LNCaP clone FGC (cell line): ENCODE data around the gene PROX1.

Source experiments
- DNase-seq: peaks from one replicate; pipeline ENCODE4 v3.0.0-alpha.2; 2011; ENCODE audit warnings: low read depth
- H3K4me3 ChIP-seq: 2 replicates; pipeline ENCODE4 v1.5.1; 2011; ENCODE audit warnings: mild to moderate bottlenecking, low read depth, low read length, control low read depth
- TF ChIP-seq, protein P1 (sequence below): IDR thresholded peaks from 2 replicates; pipeline ENCODE4 v1.5.1; 2012; ENCODE audit warnings: mild to moderate bottlenecking; ENCODE audit not compliant: control insufficient read depth, insufficient read depth; ENCODE audit errors: extremely low read depth

Gene PROX1

DNA sequence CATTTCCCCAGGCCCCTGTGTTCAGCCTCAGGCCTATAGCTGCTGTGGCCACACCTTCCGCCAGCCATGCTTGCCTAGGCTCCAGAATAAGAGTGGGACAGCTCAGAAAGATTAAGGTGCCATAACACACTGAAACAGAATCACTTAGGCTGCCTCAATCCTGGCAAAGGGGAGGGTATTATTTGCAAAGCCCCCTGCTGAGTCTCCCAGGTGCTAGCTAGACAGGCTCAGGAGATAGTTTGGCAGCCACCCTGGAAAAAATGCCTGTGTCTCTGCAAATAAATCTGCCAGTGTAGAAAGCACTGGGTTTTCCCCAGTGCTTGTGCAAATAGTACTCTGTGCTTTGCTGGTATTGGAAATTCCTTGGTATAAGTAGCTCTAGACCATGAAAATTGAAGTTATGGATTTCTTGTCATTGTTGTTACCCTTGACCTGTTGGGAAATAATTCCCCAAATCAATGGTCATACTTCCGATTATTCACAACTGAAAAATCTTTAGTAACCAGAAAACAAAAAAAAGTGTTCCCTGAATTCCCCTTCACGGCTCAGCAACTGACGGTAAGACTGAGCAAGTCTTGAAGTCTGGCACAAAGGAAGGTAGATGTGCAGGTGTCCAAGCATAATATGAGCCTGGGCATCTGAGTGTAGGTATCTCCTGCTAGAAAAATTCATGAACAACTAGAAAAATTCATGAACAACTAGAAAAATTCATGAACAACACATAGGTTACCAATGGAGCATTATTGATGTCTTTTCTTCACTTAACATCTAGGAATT is 56.9 kb downstream of the PROX1 start:
- peak; percentile 11 for DNase-seq
- TF ChIP-seq, protein P1, sequence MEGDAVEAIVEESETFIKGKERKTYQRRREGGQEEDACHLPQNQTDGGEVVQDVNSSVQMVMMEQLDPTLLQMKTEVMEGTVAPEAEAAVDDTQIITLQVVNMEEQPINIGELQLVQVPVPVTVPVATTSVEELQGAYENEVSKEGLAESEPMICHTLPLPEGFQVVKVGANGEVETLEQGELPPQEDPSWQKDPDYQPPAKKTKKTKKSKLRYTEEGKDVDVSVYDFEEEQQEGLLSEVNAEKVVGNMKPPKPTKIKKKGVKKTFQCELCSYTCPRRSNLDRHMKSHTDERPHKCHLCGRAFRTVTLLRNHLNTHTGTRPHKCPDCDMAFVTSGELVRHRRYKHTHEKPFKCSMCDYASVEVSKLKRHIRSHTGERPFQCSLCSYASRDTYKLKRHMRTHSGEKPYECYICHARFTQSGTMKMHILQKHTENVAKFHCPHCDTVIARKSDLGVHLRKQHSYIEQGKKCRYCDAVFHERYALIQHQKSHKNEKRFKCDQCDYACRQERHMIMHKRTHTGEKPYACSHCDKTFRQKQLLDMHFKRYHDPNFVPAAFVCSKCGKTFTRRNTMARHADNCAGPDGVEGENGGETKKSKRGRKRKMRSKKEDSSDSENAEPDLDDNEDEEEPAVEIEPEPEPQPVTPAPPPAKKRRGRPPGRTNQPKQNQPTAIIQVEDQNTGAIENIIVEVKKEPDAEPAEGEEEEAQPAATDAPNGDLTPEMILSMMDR = no peak
- H3K4me3 ChIP-seq = no peak overlapping the region

DNA sequence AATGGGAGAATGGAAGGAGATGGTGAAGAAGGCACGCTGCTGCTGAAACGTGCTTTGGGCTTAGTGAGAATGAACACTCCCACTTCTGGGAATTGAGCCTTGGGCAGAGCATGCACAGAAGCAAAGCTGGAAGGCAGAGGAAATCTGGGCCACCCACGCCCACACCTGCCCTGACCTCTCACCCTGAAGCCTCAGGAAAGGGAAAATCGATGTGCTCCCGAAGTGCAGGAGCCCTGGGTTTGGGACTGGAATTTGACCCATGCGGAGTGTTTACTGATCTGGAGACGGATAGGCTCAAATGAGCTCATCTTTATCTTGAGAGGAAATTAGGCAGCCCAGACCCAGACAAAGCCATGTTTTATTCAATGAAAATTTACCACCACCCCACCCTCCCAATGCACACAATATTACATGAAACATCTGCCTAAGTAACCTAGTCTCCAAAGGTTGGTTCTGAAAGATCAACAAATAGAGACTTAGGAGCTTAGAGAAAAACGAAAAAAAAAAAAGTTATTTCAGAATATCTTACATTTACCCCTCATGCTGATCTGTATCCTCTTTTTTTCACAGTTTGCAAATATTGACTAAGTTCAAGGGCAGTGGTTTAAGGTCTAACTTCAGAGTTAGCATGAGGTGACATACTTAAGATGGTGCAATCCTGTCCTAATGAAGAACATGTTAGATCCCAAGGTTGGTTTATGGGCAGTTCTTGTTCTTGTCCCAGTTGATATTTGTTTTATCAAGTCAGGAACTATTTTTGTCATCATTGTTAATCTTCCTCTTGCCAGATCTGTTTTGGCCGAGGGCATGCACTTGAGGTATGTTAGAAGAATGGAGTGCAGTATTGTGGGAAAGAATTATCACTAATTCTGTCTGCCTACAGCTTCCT is 63.0 kb downstream of the PROX1 start:
- TF ChIP-seq, protein P1 = no peak
- H3K4me3 ChIP-seq = no peak overlapping the region
- no peak for DNase-seq

DNA sequence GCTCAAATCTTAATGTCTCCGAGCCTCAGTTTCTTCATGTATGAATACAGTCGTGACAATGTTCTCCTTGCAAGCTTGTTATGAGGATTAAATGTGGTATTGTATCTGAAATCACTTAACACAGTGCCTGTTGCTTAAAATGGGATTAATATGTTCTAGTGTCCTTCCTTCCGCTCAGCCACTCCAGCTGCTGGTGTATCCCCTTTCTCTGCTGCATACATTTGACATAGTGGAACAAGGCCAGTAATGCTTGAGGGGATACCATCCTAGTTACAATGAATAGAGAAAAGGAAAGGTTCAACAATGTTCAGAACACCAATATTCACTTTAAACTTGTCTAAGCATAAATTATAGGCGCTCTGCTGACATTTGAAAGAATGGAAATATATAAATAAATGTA is 64.0 kb downstream of the PROX1 start:
- no peak overlapping the region for H3K4me3 ChIP-seq
- no peak for DNase-seq
- TF ChIP-seq, protein P1 = no peak

DNA sequence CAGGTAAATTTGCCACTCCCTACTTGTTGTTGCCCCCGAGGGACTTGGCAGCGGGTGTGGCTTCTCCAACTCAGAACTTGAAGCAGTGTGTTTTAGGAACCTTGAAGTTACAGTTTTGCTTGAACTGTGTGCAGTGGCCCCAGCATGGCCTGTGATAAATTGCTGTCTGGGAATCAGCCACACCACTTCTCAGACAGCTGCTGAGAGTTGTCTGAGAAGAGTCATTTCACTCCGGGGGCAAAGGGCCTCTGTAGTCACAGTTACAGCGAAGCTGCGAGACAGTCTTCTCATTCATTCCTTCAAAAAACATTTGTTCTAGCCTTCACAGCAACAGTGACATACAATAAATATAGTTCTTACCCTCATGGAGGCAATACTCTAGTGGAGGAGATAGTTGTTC is 70.3 kb downstream of the PROX1 start:
- H3K4me3 ChIP-seq = no peak overlapping the region
- TF ChIP-seq, protein P1 = no peak

DNA sequence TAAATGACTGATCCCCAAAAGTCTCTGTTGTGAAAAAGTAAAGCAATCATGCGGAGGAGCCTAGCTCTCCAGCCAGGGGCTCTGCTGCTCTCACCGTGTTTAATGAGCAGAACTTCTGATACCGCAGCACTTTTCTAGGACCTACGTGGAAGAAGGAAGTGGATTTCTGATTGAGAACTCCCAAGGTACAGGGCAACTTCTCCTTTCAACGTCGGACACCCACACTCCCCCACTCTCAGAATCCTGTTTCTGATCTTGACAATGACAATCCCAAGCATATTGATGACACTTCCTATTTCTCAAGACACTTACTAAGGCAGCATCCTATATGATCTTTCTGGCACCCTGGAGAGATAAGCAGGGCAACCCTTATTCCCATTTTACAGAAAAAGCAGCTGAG is 78.4 kb downstream of the PROX1 start:
- TF ChIP-seq, protein P1 = no peak
- DNase-seq = no peak

More for the DNA sequence above, 70.3 kb downstream of the PROX1 start:
- no peak for DNase-seq

DNA sequence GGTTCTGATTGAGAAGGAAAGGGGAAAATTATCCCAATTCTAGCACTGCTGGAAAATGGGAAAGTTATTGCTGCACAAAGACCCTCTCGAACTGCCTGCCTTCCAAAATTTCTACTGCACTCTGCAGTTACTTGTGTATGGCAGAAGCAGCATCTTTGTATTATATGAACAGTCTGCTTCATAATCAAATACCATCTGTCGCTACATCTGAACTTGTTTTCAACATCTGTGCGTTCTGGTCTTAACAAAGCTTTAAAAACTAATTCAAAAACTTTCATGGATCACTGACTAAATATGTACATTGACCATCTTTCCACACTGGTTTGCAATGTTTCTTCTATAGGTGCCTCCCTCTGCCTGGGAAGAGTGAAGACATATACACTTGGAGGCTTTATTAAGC is 79.2 kb downstream of the PROX1 start:
- no peak for DNase-seq
- H3K4me3 ChIP-seq = no peak overlapping the region
- TF ChIP-seq, protein P1 = no peak

More for the DNA sequence above, 78.4 kb downstream of the PROX1 start:
- H3K4me3 ChIP-seq = no peak overlapping the region

DNA sequence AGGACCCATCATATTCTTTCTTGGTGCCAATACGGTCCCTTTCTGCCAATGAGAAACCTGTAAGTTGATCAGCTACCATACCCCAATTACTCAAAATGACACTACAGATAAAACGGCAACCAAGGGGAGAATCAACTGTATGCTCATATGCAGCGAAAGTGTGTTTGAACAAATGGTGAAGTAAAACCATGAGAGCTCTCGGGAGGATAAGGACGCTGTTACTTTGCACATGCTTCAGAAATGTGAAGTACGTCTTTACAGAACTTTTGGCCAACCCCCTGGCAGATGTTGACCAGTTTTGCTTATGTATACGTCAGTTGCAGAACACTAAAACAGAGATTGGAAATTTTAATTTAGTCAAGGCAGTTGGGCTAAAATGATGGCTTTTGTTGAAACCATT is 79.6 kb downstream of the PROX1 start:
- no peak for DNase-seq

More for the DNA sequence above, 79.6 kb downstream of the PROX1 start:
- TF ChIP-seq, protein P1 = no peak
- H3K4me3 ChIP-seq = no peak overlapping the region
